Caco-2 (cell line): ENCODE results near the gene CRYBA4. TPM values are rescaled to one million over a fixed set of nuclear protein-coding genes. Genes with fewer than 3 reads are reported as not detected.

Experiments
- Bru-seq: library from RNA; stranded (reverse); fragments of 400-500 nt; gene quantifications from one replicate; lab custom pipeline; 2021; lab: Mats Ljungman, UMichigan
- BruChase-seq, 2 experiments: library from RNA; stranded (reverse); fragments of 400-500 nt; gene quantifications; one replicate each; lab custom pipeline; 2021; lab: Mats Ljungman, UMichigan
- BruUV-seq: library from RNA; stranded (reverse); fragments of 400-500 nt; replicated peaks from 2 replicates; lab custom pipeline; 2021; lab: Mats Ljungman, UMichigan
- CTCF ChIA-PET: fragments of 300-600 bp; sonication (Branson Sonifier 250); formaldehyde crosslinking; loops from one replicate; lab custom pipeline; 2022; ENCODE audit warnings: antibody characterized with exemption; lab: Charles Lee
- POLR2A ChIA-PET: fragments of 300-600 bp; sonication (Branson Sonifier 250); formaldehyde crosslinking; loops from one replicate; lab custom pipeline; 2022; ENCODE audit warnings: antibody characterized with exemption; lab: Charles Lee
- DNase-seq, 2 experiments: peaks; one replicate each; pipeline versions ENCODE4 v3.0.0 to v3.0.0-alpha.2; 2020 to 2022
- H3K27me3 ChIP-seq: replicated peaks from 2 replicates; pipeline ENCODE4 v1.6.0; 2011; ENCODE audit warnings: low read length; ENCODE audit not compliant: control insufficient read depth, insufficient read depth
- H3K36me3 ChIP-seq: 2 replicates; pipeline ENCODE4 v1.5.1; 2011; ENCODE audit warnings: low read length; ENCODE audit not compliant: control insufficient read depth, insufficient read depth
- H3K4me1 ChIP-seq: fragments of 250-450 bp; sonication (Bioruptor Pico); 2 replicates; pipeline ENCODE4 v1.5.1; 2020; ENCODE audit warnings: mild to moderate bottlenecking
- H3K4me3 ChIP-seq: 2 replicates; pipeline ENCODE4 v1.5.1; 2011; ENCODE audit warnings: low read depth, mild to moderate bottlenecking, control low read depth, low read length
- H3K9me3 ChIP-seq: fragments of 250-450 bp; sonication (Bioruptor Pico); 2 replicates; pipeline ENCODE4 v1.5.1; 2020; ENCODE audit warnings: mild to moderate bottlenecking, moderate library complexity
- H3K27ac Mint-ChIP-seq: one replicate; pipeline ENCODE4 v1.8.0; 2022; ENCODE audit warnings: mixed read lengths; ENCODE audit not compliant: unreplicated experiment
- H3K27me3 Mint-ChIP-seq: one replicate; pipeline ENCODE4 v1.8.0; 2022; ENCODE audit warnings: mixed read lengths; ENCODE audit not compliant: insufficient read depth, unreplicated experiment
- H3K36me3 Mint-ChIP-seq: one replicate; pipeline ENCODE4 v1.8.0; 2022; ENCODE audit warnings: mild to moderate bottlenecking, mixed read lengths; ENCODE audit not compliant: insufficient read depth, unreplicated experiment
- H3K4me1 Mint-ChIP-seq: one replicate; pipeline ENCODE4 v1.8.0; 2022; ENCODE audit warnings: low read depth, mixed read lengths; ENCODE audit not compliant: unreplicated experiment
- H3K4me3 Mint-ChIP-seq: one replicate; pipeline ENCODE4 v1.8.0; 2022; ENCODE audit warnings: mild to moderate bottlenecking, moderate library complexity, mixed read lengths; ENCODE audit not compliant: unreplicated experiment
- H3K9me3 Mint-ChIP-seq: one replicate; pipeline ENCODE4 v1.8.0; 2022; ENCODE audit warnings: mixed read lengths; ENCODE audit not compliant: unreplicated experiment
- intact Hi-C: fragments of 100-400 bp; cut with micrococcal nuclease; formaldehyde crosslinking; loops from one replicate; pipeline ENCODE4 v1.10.0; 2022; ENCODE audit not compliant: unreplicated experiment
- long read RNA-seq: library from polyadenylated mRNA; stranded (forward); transcript quantifications from one replicate; pipeline ENCODE4 v2.0.0, GENCODE V29; 2022
- total RNA-seq: library from RNA; stranded (reverse); gene quantifications from 2 replicates; pipeline ENCODE4 v1.2.3, GENCODE V29; 2022
- TF ChIP-seq, protein P1 (sequence below), 2 experiments: fragments of 200-600 bp in 1 of 2; IDR thresholded peaks; 1 replicate in 1 of 2; 2 replicates in 1 of 2; pipeline versions ENCODE4 v1.5.1 to v1.8.0; 2011 to 2022; ENCODE audit warnings: antibody characterized with exemption in 1 of 2, control low read depth in 1 of 2, inconsistent platforms in 1 of 2, low read depth in 1 of 2, low read length in 1 of 2, mild to moderate bottlenecking in 1 of 2, moderate library complexity in 1 of 2; ENCODE audit not compliant: insufficient read depth in 1 of 2, severe bottlenecking in 1 of 2, unreplicated experiment in 1 of 2

CRYBA4 gene
- total RNA-seq, result 0.68 TPM in 1 of 2 replicates, not detected in the other
- not detected for Bru-seq, nascent RNA
- percentile 13 among the genes with signal in this experiment for BruChase-seq, experiment 1, labeled RNA remaining after a 2-hour chase
- percentile 19 among the genes with signal in this experiment for BruChase-seq, experiment 2, labeled RNA remaining after a 6-hour chase
- long read RNA-seq, result 0 reads

DNA sequence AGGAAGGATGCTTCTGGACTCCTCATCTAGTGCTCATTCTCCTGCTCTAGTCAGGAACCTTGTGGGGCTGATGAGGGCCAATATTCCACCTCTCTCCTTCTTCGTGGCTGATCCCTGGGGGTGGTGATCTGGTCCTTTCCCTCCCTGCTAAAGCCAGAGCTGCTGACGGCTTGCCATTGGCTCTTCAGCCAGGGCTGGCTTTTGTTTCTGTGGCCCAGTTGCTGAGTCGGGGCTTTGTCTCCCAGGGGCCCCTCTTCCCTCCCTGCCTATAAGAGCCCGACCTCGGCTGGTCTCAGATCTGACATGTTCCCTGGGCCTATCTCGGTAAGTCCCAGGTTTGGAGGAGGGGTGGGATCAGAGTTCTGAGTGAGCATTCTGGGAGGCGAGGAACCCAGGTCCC is at the start of gene CRYBA4:
Gene CRYBA4, plus strand, starts transcription at position 301 of the 400 bp plus-strand sequence. CDS start 634 bp downstream, outside the sequence.
- H3K36me3 ChIP-seq, result no peaks in the 10 kb centered on the region
- H3K4me1 Mint-ChIP-seq, result no peaks in the 10 kb centered on the region
- intact Hi-C loops, result no loop called here
- POLR2A ChIA-PET, result interaction anchor here (0.5 kb wide), 1 partner anchor 10 kb away, joined by 3 read pairs; no protein-coding TSS in a partner anchor
- H3K9me3 Mint-ChIP-seq, result no peaks in the 10 kb centered on the region
- DNase-seq, result no peak
- H3K4me1 ChIP-seq, result no peaks in the 10 kb centered on the region
- TF ChIP-seq, protein P1, sequence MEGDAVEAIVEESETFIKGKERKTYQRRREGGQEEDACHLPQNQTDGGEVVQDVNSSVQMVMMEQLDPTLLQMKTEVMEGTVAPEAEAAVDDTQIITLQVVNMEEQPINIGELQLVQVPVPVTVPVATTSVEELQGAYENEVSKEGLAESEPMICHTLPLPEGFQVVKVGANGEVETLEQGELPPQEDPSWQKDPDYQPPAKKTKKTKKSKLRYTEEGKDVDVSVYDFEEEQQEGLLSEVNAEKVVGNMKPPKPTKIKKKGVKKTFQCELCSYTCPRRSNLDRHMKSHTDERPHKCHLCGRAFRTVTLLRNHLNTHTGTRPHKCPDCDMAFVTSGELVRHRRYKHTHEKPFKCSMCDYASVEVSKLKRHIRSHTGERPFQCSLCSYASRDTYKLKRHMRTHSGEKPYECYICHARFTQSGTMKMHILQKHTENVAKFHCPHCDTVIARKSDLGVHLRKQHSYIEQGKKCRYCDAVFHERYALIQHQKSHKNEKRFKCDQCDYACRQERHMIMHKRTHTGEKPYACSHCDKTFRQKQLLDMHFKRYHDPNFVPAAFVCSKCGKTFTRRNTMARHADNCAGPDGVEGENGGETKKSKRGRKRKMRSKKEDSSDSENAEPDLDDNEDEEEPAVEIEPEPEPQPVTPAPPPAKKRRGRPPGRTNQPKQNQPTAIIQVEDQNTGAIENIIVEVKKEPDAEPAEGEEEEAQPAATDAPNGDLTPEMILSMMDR (IDR thresholded peaks at IDR 0.05; ENCODE audit: insufficient read depth in 1 of 2, low read depth in 1 of 2, low read length in 1 of 2, severe bottlenecking in 1 of 2, unreplicated experiment in 1 of 2), result no peak
- H3K4me3 ChIP-seq, result no peak within 1 kb of the TSS
- H3K27ac Mint-ChIP-seq, result no peak within 1 kb of the TSS
- no peaks in the 10 kb centered on the region for H3K36me3 Mint-ChIP-seq
- CTCF ChIA-PET, result no interaction called here
- BruUV-seq, result no TSS peak
- H3K27me3 Mint-ChIP-seq, result peaks cover 9% of the 10 kb centered on the region
- H3K27me3 ChIP-seq, result no peaks in the 10 kb centered on the region
- H3K4me3 Mint-ChIP-seq, result no peak within 1 kb of the TSS
- H3K9me3 ChIP-seq, result no peaks in the 10 kb centered on the region

GRCh38 chr22:26573026-26573662 is 48.6 kb upstream of the CRYBA4 start:
- Histone ChIP-seq H3K4me1 (peaks cover 17% of the 10 kb centered on the region), H3K4me3 (no peak overlapping the region), H3K36me3 (no peaks in the 10 kb centered on the region), H3K9me3 (no peaks in the 10 kb centered on the region), H3K27me3 (no peaks in the 10 kb centered on the region)
- H3K27ac Mint-ChIP-seq, result no peak overlapping the region
- DNase-seq, result peak in 1 of 2 experiments; percentile 9
- no peak overlapping the region for H3K4me3 Mint-ChIP-seq
- no peaks in the 10 kb centered on the region for H3K36me3 Mint-ChIP-seq
- intact Hi-C loops, result no loop called here
- no TSS peak for BruUV-seq
- POLR2A ChIA-PET, result no interaction called here
- no peaks in the 10 kb centered on the region for H3K27me3 Mint-ChIP-seq
- TF ChIP-seq, protein P1 (IDR thresholded peaks at IDR 0.05; ENCODE audit: insufficient read depth in 1 of 2, low read depth in 1 of 2, low read length in 1 of 2, severe bottlenecking in 1 of 2, unreplicated experiment in 1 of 2), result no peak
- H3K9me3 Mint-ChIP-seq, result no peaks in the 10 kb centered on the region
- H3K4me1 Mint-ChIP-seq, result peaks cover 9% of the 10 kb centered on the region
- CTCF ChIA-PET, result no interaction called here

- peaks cover 8% of the 10 kb centered on the region for H3K4me1 Mint-ChIP-seq
- no peaks in the 10 kb centered on the region for H3K27me3 ChIP-seq
- no peaks in the 10 kb centered on the region for H3K9me3 Mint-ChIP-seq
- no peaks in the 10 kb centered on the region for H3K9me3 ChIP-seq
- no peaks in the 10 kb centered on the region for H3K27me3 Mint-ChIP-seq
- no peaks in the 10 kb centered on the region for H3K36me3 ChIP-seq
- no peak overlapping the region for H3K4me3 ChIP-seq
- H3K4me1 ChIP-seq, result peaks cover 7% of the 10 kb centered on the region
- H3K36me3 Mint-ChIP-seq, result no peaks in the 10 kb centered on the region
- TF ChIP-seq, protein P1 (IDR thresholded peaks at IDR 0.05; ENCODE audit: insufficient read depth in 1 of 2, low read depth in 1 of 2, low read length in 1 of 2, severe bottlenecking in 1 of 2, unreplicated experiment in 1 of 2), result no peak
- POLR2A ChIA-PET, result no interaction called here
- CTCF ChIA-PET, result no interaction called here
- intact Hi-C loops, result no loop called here
- no peak for DNase-seq
- H3K4me3 Mint-ChIP-seq, result no peak overlapping the region
- no TSS peak for BruUV-seq
- no peak overlapping the region for H3K27ac Mint-ChIP-seq
These were observed 47.6 kb upstream of the CRYBA4 start for GRCh38 chr22:26574001-26574723.
